ENCODE measurements around the gene IKZF1.

Gene IKZF1

GRCh38 chr7:50308532-50309385, 4.2 kb downstream of the IKZF1 start:
- H2AFZ ChIP-seq (ENCODE audit: low read length), result no peak overlapping the region
- H2AK5ac ChIP-seq (ENCODE audit: low read depth, low read length), result no peak overlapping the region
- H3K14ac ChIP-seq (ENCODE audit: low read length), result no peak overlapping the region
- H3K18ac ChIP-seq (ENCODE audit: low read length), result no peak overlapping the region
- H3K4me2 ChIP-seq (ENCODE audit: insufficient read depth, low read length, poor library complexity, severe bottlenecking), result no peak overlapping the region
- H4K91ac ChIP-seq (ENCODE audit: low read depth, low read length, poor library complexity), result no peak overlapping the region
- peaks cover 6 to 37% of the 10 kb centered on the region in 2 donors for H3K4me1 ChIP-seq (ENCODE audit: control insufficient read depth in 2 of 2, insufficient read depth in 1 of 2, low read depth in 1 of 2, low read length in 2 of 2)
- no peaks in the 10 kb centered on the region for H3K79me1 ChIP-seq (ENCODE audit: low read depth, low read length)
- no peak overlapping the region for H2BK12ac ChIP-seq (ENCODE audit: low read length)
- peaks cover 2 to 24% (median 21%) of the 10 kb centered on the region in 3 experiments for H3K27me3 ChIP-seq (ENCODE audit: control insufficient read depth in 3 of 3, insufficient read depth in 3 of 3, low read depth in 1 of 3, low read length in 3 of 3)
- H3K4me3 ChIP-seq (ENCODE audit: low read length in 2 of 2), result no peak overlapping the region
- no peak overlapping the region for H4K8ac ChIP-seq (ENCODE audit: low read depth, low read length)
- no peak overlapping the region for H3K23ac ChIP-seq (ENCODE audit: low read depth, low read length, poor library complexity)
- no peaks in the 10 kb centered on the region for H3K36me3 ChIP-seq (replicated peaks in 1 of 2; ENCODE audit: control insufficient read depth in 2 of 2, insufficient read depth in 2 of 2, low read length in 2 of 2)
- H2BK5ac ChIP-seq (ENCODE audit: low read length), result no peak overlapping the region
- H3K9me3 ChIP-seq (replicated peaks in 1 of 2; ENCODE audit: control insufficient read depth in 2 of 2, insufficient read depth in 1 of 2, low read depth in 1 of 2, low read length in 2 of 2), result no peaks in the 10 kb centered on the region
- no peak overlapping the region for H3K9ac ChIP-seq (ENCODE audit: low read depth, low read length, poor library complexity)
- no peak overlapping the region for H3K4ac ChIP-seq (ENCODE audit: low read length)
- no peak for DNase-seq (ENCODE audit: low spot score)
- no peak overlapping the region for H3K27ac ChIP-seq (replicated peaks; ENCODE audit: low read length)
- no CpG with 5 or more reads among the region's 18 CpGs for WGBS, 2 donors (ENCODE audit: extremely low coverage in 2 of 2, insufficient read length in 2 of 2, insufficient replicate concordance in 1 of 2)
- H2BK15ac ChIP-seq (ENCODE audit: low read length), result no peak overlapping the region
- H2BK120ac ChIP-seq (ENCODE audit: low read depth, low read length), result no peak overlapping the region

- H2AFZ ChIP-seq (ENCODE audit: low read length), result no peak overlapping the region
- no peak overlapping the region for H3K23ac ChIP-seq (ENCODE audit: low read depth, low read length, poor library complexity)
- no peaks in the 10 kb centered on the region for H3K36me3 ChIP-seq (replicated peaks in 1 of 2; ENCODE audit: control insufficient read depth in 2 of 2, insufficient read depth in 2 of 2, low read length in 2 of 2)
- no peak overlapping the region for H3K4me2 ChIP-seq (ENCODE audit: insufficient read depth, low read length, poor library complexity, severe bottlenecking)
- H3K79me1 ChIP-seq (ENCODE audit: low read depth, low read length), result no peaks in the 10 kb centered on the region
- no peak overlapping the region for H3K18ac ChIP-seq (ENCODE audit: low read length)
- no peak overlapping the region for H2AK5ac ChIP-seq (ENCODE audit: low read depth, low read length)
- H2BK12ac ChIP-seq (ENCODE audit: low read length), result no peak overlapping the region
- no peak overlapping the region for H3K4ac ChIP-seq (ENCODE audit: low read length)
- H2BK5ac ChIP-seq (ENCODE audit: low read length), result no peak overlapping the region
- peaks cover 7 to 40% of the 10 kb centered on the region in 2 donors for H3K4me1 ChIP-seq (ENCODE audit: control insufficient read depth in 2 of 2, insufficient read depth in 1 of 2, low read depth in 1 of 2, low read length in 2 of 2)
- no peak overlapping the region for H3K27ac ChIP-seq (replicated peaks; ENCODE audit: low read length)
- no peak overlapping the region for H2BK15ac ChIP-seq (ENCODE audit: low read length)
- H2BK120ac ChIP-seq (ENCODE audit: low read depth, low read length), result no peak overlapping the region
- no peak for DNase-seq (ENCODE audit: low spot score)
- no peaks in the 10 kb centered on the region for H3K9me3 ChIP-seq (replicated peaks in 1 of 2; ENCODE audit: control insufficient read depth in 2 of 2, insufficient read depth in 1 of 2, low read depth in 1 of 2, low read length in 2 of 2)
- no CpG with 5 or more reads among the region's 3 CpGs for WGBS, 2 donors (ENCODE audit: extremely low coverage in 2 of 2, insufficient read length in 2 of 2, insufficient replicate concordance in 1 of 2)
- no peak overlapping the region for H3K4me3 ChIP-seq (ENCODE audit: low read length in 2 of 2)
- no peak overlapping the region for H4K8ac ChIP-seq (ENCODE audit: low read depth, low read length)
- H3K9ac ChIP-seq (ENCODE audit: low read depth, low read length, poor library complexity), result no peak overlapping the region
- peaks cover 0 to 19% (median 15%) of the 10 kb centered on the region in 3 experiments for H3K27me3 ChIP-seq (ENCODE audit: control insufficient read depth in 3 of 3, insufficient read depth in 3 of 3, low read depth in 1 of 3, low read length in 3 of 3)
- H4K91ac ChIP-seq (ENCODE audit: low read depth, low read length, poor library complexity), result no peak overlapping the region
- no peak overlapping the region for H3K14ac ChIP-seq (ENCODE audit: low read length)
Observed at GRCh38 chr7:50309721-50310120, 5.2 kb downstream of the IKZF1 start.

DNA sequence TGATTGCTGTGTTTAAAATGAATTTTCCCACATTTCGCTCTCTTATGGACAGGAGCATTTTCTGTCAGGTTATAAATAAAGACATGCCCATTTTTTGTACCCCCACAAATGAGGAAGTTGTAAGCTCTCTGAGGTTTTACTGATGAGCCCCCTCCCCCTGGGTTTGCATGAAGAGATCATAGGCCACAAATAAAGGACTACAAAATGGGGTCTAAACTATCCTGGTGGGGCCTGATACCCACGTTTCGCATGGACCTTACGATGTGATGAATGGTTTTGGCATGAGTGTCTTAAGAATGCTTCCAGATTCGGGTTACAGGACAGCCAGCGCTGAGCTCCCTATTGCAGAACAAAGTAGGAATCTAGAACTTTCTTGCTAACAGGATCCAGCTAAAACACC, 5.8 kb downstream of the IKZF1 start:
- H3K9ac ChIP-seq (ENCODE audit: low read depth, low read length, poor library complexity), result no peak overlapping the region
- H2BK12ac ChIP-seq (ENCODE audit: low read length), result no peak overlapping the region
- no peaks in the 10 kb centered on the region for H3K79me1 ChIP-seq (ENCODE audit: low read depth, low read length)
- H3K4me1 ChIP-seq (ENCODE audit: control insufficient read depth in 2 of 2, insufficient read depth in 1 of 2, low read depth in 1 of 2, low read length in 2 of 2), result peaks cover 11 to 44% of the 10 kb centered on the region in 2 donors
- no peak overlapping the region for H2AFZ ChIP-seq (ENCODE audit: low read length)
- H3K23ac ChIP-seq (ENCODE audit: low read depth, low read length, poor library complexity), result no peak overlapping the region
- no peak overlapping the region for H2BK5ac ChIP-seq (ENCODE audit: low read length)
- no peak overlapping the region for H3K27ac ChIP-seq (replicated peaks; ENCODE audit: low read length)
- DNase-seq (ENCODE audit: low spot score), result no peak
- H3K9me3 ChIP-seq (replicated peaks in 1 of 2; ENCODE audit: control insufficient read depth in 2 of 2, insufficient read depth in 1 of 2, low read depth in 1 of 2, low read length in 2 of 2), result no peaks in the 10 kb centered on the region
- no peak overlapping the region for H4K91ac ChIP-seq (ENCODE audit: low read depth, low read length, poor library complexity)
- H3K36me3 ChIP-seq (replicated peaks in 1 of 2; ENCODE audit: control insufficient read depth in 2 of 2, insufficient read depth in 2 of 2, low read length in 2 of 2), result no peaks in the 10 kb centered on the region
- peaks cover 0 to 12% (median 9%) of the 10 kb centered on the region in 3 experiments for H3K27me3 ChIP-seq (ENCODE audit: control insufficient read depth in 3 of 3, insufficient read depth in 3 of 3, low read depth in 1 of 3, low read length in 3 of 3)
- no peak overlapping the region for H2BK120ac ChIP-seq (ENCODE audit: low read depth, low read length)
- no peak overlapping the region for H3K14ac ChIP-seq (ENCODE audit: low read length)
- H3K4me3 ChIP-seq (ENCODE audit: low read length in 2 of 2), result no peak overlapping the region
- no peak overlapping the region for H3K4ac ChIP-seq (ENCODE audit: low read length)
- H3K18ac ChIP-seq (ENCODE audit: low read length), result no peak overlapping the region
- no CpG with 5 or more reads among the region's 6 CpGs for WGBS, 2 donors (ENCODE audit: extremely low coverage in 2 of 2, insufficient read length in 2 of 2, insufficient replicate concordance in 1 of 2)
- no peak overlapping the region for H2BK15ac ChIP-seq (ENCODE audit: low read length)
- no peak overlapping the region for H4K8ac ChIP-seq (ENCODE audit: low read depth, low read length)
- no peak overlapping the region for H3K4me2 ChIP-seq (ENCODE audit: insufficient read depth, low read length, poor library complexity, severe bottlenecking)
- no peak overlapping the region for H2AK5ac ChIP-seq (ENCODE audit: low read depth, low read length)

GRCh38 chr7:50310956-50311355, 6.4 kb downstream of the IKZF1 start:
- WGBS, 2 donors (ENCODE audit: extremely low coverage in 2 of 2, insufficient read length in 2 of 2, insufficient replicate concordance in 1 of 2), result no CpG with 5 or more reads among the region's 1 CpG
- H3K4me2 ChIP-seq (ENCODE audit: insufficient read depth, low read length, poor library complexity, severe bottlenecking), result no peak overlapping the region
- H2BK15ac ChIP-seq (ENCODE audit: low read length), result no peak overlapping the region

More at GRCh38 chr7:50310956-50311355, 6.4 kb downstream of the IKZF1 start:
- Histone ChIP-seq H4K91ac (ENCODE audit: low read depth, low read length, poor library complexity) (no peak overlapping the region), H3K9me3 (replicated peaks in 1 of 2; ENCODE audit: control insufficient read depth in 2 of 2, insufficient read depth in 1 of 2, low read depth in 1 of 2, low read length in 2 of 2) (no peaks in the 10 kb centered on the region), H3K9ac (ENCODE audit: low read depth, low read length, poor library complexity) (no peak overlapping the region), H3K36me3 (replicated peaks in 1 of 2; ENCODE audit: control insufficient read depth in 2 of 2, insufficient read depth in 2 of 2, low read length in 2 of 2) (no peaks in the 10 kb centered on the region), H3K27me3 (ENCODE audit: control insufficient read depth in 3 of 3, insufficient read depth in 3 of 3, low read depth in 1 of 3, low read length in 3 of 3) (peaks cover 0 to 7% (median 5%) of the 10 kb centered on the region in 3 experiments), H2BK12ac (ENCODE audit: low read length) (no peak overlapping the region), H2AK5ac (ENCODE audit: low read depth, low read length) (no peak overlapping the region), H2AFZ (ENCODE audit: low read length) (no peak overlapping the region), H3K4me1 (ENCODE audit: control insufficient read depth in 2 of 2, insufficient read depth in 1 of 2, low read depth in 1 of 2, low read length in 2 of 2) (peaks cover 12 to 45% of the 10 kb centered on the region in 2 donors), H3K27ac (replicated peaks; ENCODE audit: low read length) (no peak overlapping the region), H3K14ac (ENCODE audit: low read length) (no peak overlapping the region), H2BK5ac (ENCODE audit: low read length) (no peak overlapping the region), H4K8ac (ENCODE audit: low read depth, low read length) (no peak overlapping the region), H3K4me3 (ENCODE audit: low read length in 2 of 2) (no peak overlapping the region), H3K18ac (ENCODE audit: low read length) (no peak overlapping the region), H3K23ac (ENCODE audit: low read depth, low read length, poor library complexity) (no peak overlapping the region), H3K79me1 (ENCODE audit: low read depth, low read length) (no peaks in the 10 kb centered on the region), H2BK120ac (ENCODE audit: low read depth, low read length) (no peak overlapping the region), H3K4ac (ENCODE audit: low read length) (no peak overlapping the region)
- DNase-seq (ENCODE audit: low spot score), result no peak
